22Rv1 (cell line): ENCODE results near the gene CBY1.

Experiments used
- H3K27ac ChIP-seq: fragments of 450-650 bp; 2 replicates; pipeline ENCODE4 v1.5.1; 2017
- CTCF ChIP-seq: fragments of 450-650 bp; IDR thresholded peaks from 2 replicates; pipeline ENCODE4 v1.5.1; 2017; ENCODE audit warnings: mild to moderate bottlenecking
- ZFX ChIP-seq: fragments of 450-650 bp; IDR thresholded peaks from 2 replicates; pipeline ENCODE4 v1.6.1; 2017; ENCODE audit warnings: antibody characterized with exemption, borderline replicate concordance

CBY1 gene

GRCh38 chr22:38681582-38682335 lies 25.3 kb downstream of the CBY1 start, which contains the start of gene TOMM22:
Gene TOMM22 (plus strand): TSS chr22:38681957. CDS start chr22:38681979, 22 bp downstream.
- TF ChIP-seq ZFX (no peak), CTCF (peak; percentile 95)
- H3K27ac ChIP-seq = peak within 1 kb of the TSS; percentile 67

- no peak overlapping the region for H3K27ac ChIP-seq
- TF ChIP-seq CTCF (no peak), ZFX (no peak)
Measured at GRCh38 chr22:38684895-38685294, 28.5 kb downstream of the CBY1 start.

GRCh38 chr22:38685761-38686160 lies 29.3 kb downstream of the CBY1 start:
- TF ChIP-seq CTCF (no peak), ZFX (no peak)
- H3K27ac ChIP-seq = no peak overlapping the region

- H3K27ac ChIP-seq = no peak overlapping the region
- TF ChIP-seq CTCF (no peak), ZFX (no peak)
Measured at GRCh38 chr22:38689651-38690050, 33.2 kb downstream of the CBY1 start.

GRCh38 chr22:38694049-38694448 lies 37.6 kb downstream of the CBY1 start:
- TF ChIP-seq CTCF (no peak), ZFX (no peak)
- peak overlapping the region; percentile 47; the same call in 1 of the 2 replicates for H3K27ac ChIP-seq

GRCh38 chr22:38694940-38695339 lies 38.5 kb downstream of the CBY1 start:
- peak overlapping the region; percentile 47 for H3K27ac ChIP-seq
- no peak for TF ChIP-seq ZFX
- TF ChIP-seq CTCF = no peak

- no peak for TF ChIP-seq ZFX
- peak overlapping the region; percentile 39 for H3K27ac ChIP-seq
Measured at GRCh38 chr22:38696606-38697424, 40.4 kb downstream of the CBY1 start.
